SK-N-SH treated with all-trans-retinoic acid at 6 μM for 48 hours (cell line): ENCODE data around the gene BCL2L13.
A peak's percentile ranks its signal among the peaks of the same experiment; 100 is the strongest.

Experiments used
- ATAC-seq: fragments of 200-7000 bp; cut with Tn5 transposase; 3 replicates; pipeline ENCODE4 v1.9.1; 2020; ENCODE audit warnings: mild to moderate bottlenecking, moderate library complexity
- ARNTL ChIP-seq: fragments of 450-650 bp; formaldehyde crosslinking; IDR thresholded peaks from 2 replicates; pipeline ENCODE4 v1.5.0; 2020; ENCODE audit warnings: low read depth, mild to moderate bottlenecking, moderate library complexity, borderline replicate concordance
- BACH2 ChIP-seq: fragments of 250-450 bp; sonication (Bioruptor Pico); IDR thresholded peaks from 2 replicates; pipeline ENCODE4 v1.9.0; 2021; ENCODE audit warnings: mild to moderate bottlenecking, borderline replicate concordance
- CREB5 ChIP-seq: fragments of 250-450 bp; sonication (Bioruptor Pico); IDR thresholded peaks from 2 replicates; pipeline ENCODE4 v1.5.1; 2020; ENCODE audit warnings: low read depth, mild to moderate bottlenecking, moderate library complexity
- CSDC2 ChIP-seq: fragments of 250-450 bp; sonication (Bioruptor Pico); IDR thresholded peaks from 2 replicates; pipeline ENCODE4 v1.5.0; 2020; ENCODE audit warnings: mild to moderate bottlenecking, moderate library complexity
- CSRNP3 ChIP-seq: fragments of 250-450 bp; sonication (Bioruptor Pico); IDR thresholded peaks from 2 replicates; pipeline ENCODE4 v1.5.1; 2021; ENCODE audit warnings: mild to moderate bottlenecking, moderate library complexity
- ISL1 ChIP-seq: fragments of 250-450 bp; sonication (Bioruptor Pico); IDR thresholded peaks from 2 replicates; pipeline ENCODE4 v2.1.2; 2022; ENCODE audit warnings: mild to moderate bottlenecking, moderate library complexity
- PPARA ChIP-seq: fragments of 250-450 bp; sonication (Bioruptor Pico); IDR thresholded peaks from 2 replicates; pipeline ENCODE4 v1.5.0; 2020; ENCODE audit warnings: mild to moderate bottlenecking, borderline replicate concordance
- RARB ChIP-seq: fragments of 250-450 bp; sonication (Bioruptor Pico); IDR thresholded peaks from 2 replicates; pipeline ENCODE4 v1.8.0; 2021; ENCODE audit warnings: mild to moderate bottlenecking, moderate library complexity
- SNAI2 ChIP-seq: fragments of 250-450 bp; sonication (Bioruptor Pico); IDR thresholded peaks from 2 replicates; pipeline ENCODE4 v1.5.0; 2020; ENCODE audit warnings: mild to moderate bottlenecking, moderate library complexity
- TCF4 ChIP-seq: fragments of 250-450 bp; sonication (Bioruptor Pico); IDR thresholded peaks from 2 replicates; pipeline ENCODE4 v1.8.0; 2021; ENCODE audit warnings: mild to moderate bottlenecking, moderate library complexity, borderline replicate concordance
- TOX ChIP-seq: fragments of 250-450 bp; sonication (Bioruptor Pico); IDR thresholded peaks from 2 replicates; pipeline ENCODE4 v1.8.0; 2021; ENCODE audit warnings: mild to moderate bottlenecking, moderate library complexity, borderline replicate concordance
- TSHZ2 ChIP-seq: fragments of 250-450 bp; sonication (Bioruptor Pico); IDR thresholded peaks from 2 replicates; pipeline ENCODE4 v1.5.0; 2020; ENCODE audit warnings: mild to moderate bottlenecking, moderate library complexity
- ZC3H10 ChIP-seq: fragments of 250-450 bp; sonication (Bioruptor Pico); IDR thresholded peaks from 2 replicates; pipeline ENCODE4 v1.5.1; 2021; ENCODE audit warnings: mild to moderate bottlenecking, moderate library complexity
- ZNF565 ChIP-seq: fragments of 450-650 bp; formaldehyde crosslinking; conservative IDR thresholded peaks from 2 replicates; pipeline ENCODE4 v1.5.0; 2020; ENCODE audit warnings: low read depth, mild to moderate bottlenecking, moderate library complexity
- ZNF70 ChIP-seq: fragments of 450-650 bp; formaldehyde crosslinking; IDR thresholded peaks from 2 replicates; pipeline ENCODE4 v1.5.0; 2020; ENCODE audit warnings: mild to moderate bottlenecking, moderate library complexity

BCL2L13 gene

GRCh38 chr22:17748555-17749353 is 110.2 kb downstream of the BCL2L13 start:
- no peak for TF ChIP-seq CSDC2 (CRISPR knock-in tag)
- TF ChIP-seq ZC3H10 (CRISPR knock-in tag), result no peak
- TF ChIP-seq SNAI2 (CRISPR knock-in tag), result no peak
- TF ChIP-seq CREB5, result no peak
- TF ChIP-seq, all 23 proteins: peak for 0
- no peak for ATAC-seq

- ATAC-seq, result no peak
- TF ChIP-seq ARNTL (no peak), PPARA (CRISPR knock-in tag) (no peak), ZNF565 (CRISPR knock-in tag) (no peak), RARB (CRISPR knock-in tag) (no peak), TOX (CRISPR knock-in tag) (no peak)
These were observed 111.2 kb downstream of the BCL2L13 start for GRCh38 chr22:17749605-17750395.

- TF ChIP-seq TSHZ2 (CRISPR knock-in tag) (no peak), CSRNP3 (CRISPR knock-in tag) (no peak), ZNF70 (CRISPR knock-in tag) (no peak)
- ATAC-seq, result no peak
These were observed 113.0 kb downstream of the BCL2L13 start for GRCh38 chr22:17751596-17751995.

GRCh38 chr22:17753401-17753989 is 114.9 kb downstream of the BCL2L13 start:
- no peak for ATAC-seq
- TF ChIP-seq BACH2 (no peak), ISL1 (CRISPR knock-in tag) (no peak), TCF4 (CRISPR knock-in tag) (no peak), ZNF70 (CRISPR knock-in tag) (no peak)
- TF ChIP-seq, all 23 proteins: peak for 0

- no peak for TF ChIP-seq TSHZ2 (CRISPR knock-in tag)
- ATAC-seq, result peak; percentile 67; the same call in 2 of the 3 replicates
These were observed 115.8 kb downstream of the BCL2L13 start for GRCh38 chr22:17754233-17754925.
